T47D (cell line): Measurements from ENCODE around the gene SPAG7.

Experiments
- DNase-seq, 2 experiments: peaks; one replicate each; pipeline versions ENCODE4 v3.0.0 to v3.0.0-alpha.2; 2011 to 2012; ENCODE audit warnings: low read depth in 1 of 2, low spot score in 1 of 2
- JUND ChIP-seq: IDR thresholded peaks from 2 replicates; pipeline ENCODE4 v1.6.1; 2012; ENCODE audit warnings: low read depth
- in situ Hi-C: cut with HindIII; loops from 2 replicates; pipeline ENCODE4 v1.10.0; 2016; ENCODE audit warnings: low sequenced_read_pairs, low pct_unique_long_range_greater_than_20kb

The SPAG7 gene

DNA sequence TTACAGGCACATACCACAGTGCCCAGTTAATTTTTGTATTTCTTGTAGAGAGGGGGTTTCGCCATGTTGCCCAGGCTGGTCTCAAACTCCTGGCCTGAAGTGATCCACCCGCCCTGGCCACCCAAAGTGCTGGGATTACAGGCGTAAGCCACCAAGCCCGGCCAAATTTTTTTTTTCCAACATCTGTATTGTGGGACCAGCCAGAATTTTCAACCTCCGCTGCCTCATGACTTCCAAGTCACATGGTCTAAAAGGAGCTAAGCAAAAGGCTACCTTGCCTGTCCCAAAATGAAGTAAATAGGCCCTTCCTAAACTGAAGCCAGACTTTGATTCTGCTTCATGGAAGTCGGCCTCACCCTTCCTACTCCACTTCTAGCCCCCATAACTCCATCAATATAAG is 4.2 kb upstream of the SPAG7 start:
- TF ChIP-seq JUND = no peak
- in situ Hi-C loops = no loop called here
- DNase-seq = no peak

DNA sequence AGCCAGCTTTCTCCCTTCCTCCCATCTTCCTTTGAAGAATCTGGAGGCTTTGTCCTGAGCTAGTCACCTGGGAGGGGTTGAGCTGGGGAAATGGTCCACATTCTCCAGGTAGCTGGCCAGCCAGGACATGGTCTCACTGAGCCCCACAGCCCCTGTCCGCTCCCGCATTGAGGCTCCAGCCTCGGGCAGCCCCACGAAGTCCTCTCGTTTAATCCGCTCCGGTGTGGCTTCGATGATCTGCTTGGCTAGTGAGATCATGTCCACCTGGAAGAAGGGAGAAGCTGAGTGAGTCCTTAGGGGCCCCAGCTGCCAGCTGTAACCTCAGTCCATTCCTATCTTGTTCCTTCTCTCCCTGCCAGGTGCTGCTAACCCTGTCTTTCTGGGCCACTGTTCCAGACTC is 2.7 kb upstream of the SPAG7 start:
- no peak for TF ChIP-seq JUND
- in situ Hi-C loops = no loop called here
- no peak for DNase-seq

GRCh38 chr17:4969551-4970173 is 2.0 kb upstream of the SPAG7 start:
- TF ChIP-seq JUND = no peak
- DNase-seq = no peak
- in situ Hi-C loops = no loop called here

DNA sequence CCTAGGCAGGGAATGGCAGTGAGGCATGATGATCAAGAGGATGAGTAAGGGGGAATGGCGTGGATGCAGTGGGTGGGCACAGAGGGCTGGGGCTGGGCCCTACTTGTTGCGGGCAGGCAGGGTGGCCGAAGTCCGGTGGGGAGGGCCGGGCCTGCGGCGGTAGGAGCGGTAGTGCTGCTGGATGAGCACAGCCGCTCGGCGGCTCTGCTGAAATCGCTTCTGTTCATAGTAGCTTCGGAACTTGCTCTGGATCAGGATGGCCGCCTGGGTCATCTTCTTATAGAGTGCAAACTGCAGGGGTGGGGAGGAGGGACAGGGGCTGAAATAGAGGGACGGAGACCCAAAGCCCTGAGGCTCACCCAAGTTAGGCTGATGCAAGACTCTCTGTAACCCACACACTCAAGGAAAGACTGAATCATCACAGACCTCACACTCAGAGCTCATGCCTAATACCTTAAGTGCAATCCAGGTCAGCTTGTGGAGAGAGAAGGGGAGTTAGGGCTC is 1.5 kb upstream of the SPAG7 start:
- no peak for TF ChIP-seq JUND
- no peak for DNase-seq
- in situ Hi-C loops = no loop called here

GRCh38 chr17:4968486-4969046 is 949 bp upstream of the SPAG7 start:
- in situ Hi-C loops = no loop called here
- no peak for DNase-seq

GRCh38 chr17:4966844-4967538 is 626 bp downstream of the SPAG7 start:
- TF ChIP-seq JUND = no peak
- DNase-seq = peak; percentile 97 to 99
- in situ Hi-C loops = no loop called here

More at GRCh38 chr17:4968486-4969046, 949 bp upstream of the SPAG7 start:
- no peak for TF ChIP-seq JUND

- DNase-seq = no peak
- TF ChIP-seq JUND = no peak
- in situ Hi-C loops = no loop called here
Measured at GRCh38 chr17:4965311-4965986, 2.2 kb downstream of the SPAG7 start.

DNA sequence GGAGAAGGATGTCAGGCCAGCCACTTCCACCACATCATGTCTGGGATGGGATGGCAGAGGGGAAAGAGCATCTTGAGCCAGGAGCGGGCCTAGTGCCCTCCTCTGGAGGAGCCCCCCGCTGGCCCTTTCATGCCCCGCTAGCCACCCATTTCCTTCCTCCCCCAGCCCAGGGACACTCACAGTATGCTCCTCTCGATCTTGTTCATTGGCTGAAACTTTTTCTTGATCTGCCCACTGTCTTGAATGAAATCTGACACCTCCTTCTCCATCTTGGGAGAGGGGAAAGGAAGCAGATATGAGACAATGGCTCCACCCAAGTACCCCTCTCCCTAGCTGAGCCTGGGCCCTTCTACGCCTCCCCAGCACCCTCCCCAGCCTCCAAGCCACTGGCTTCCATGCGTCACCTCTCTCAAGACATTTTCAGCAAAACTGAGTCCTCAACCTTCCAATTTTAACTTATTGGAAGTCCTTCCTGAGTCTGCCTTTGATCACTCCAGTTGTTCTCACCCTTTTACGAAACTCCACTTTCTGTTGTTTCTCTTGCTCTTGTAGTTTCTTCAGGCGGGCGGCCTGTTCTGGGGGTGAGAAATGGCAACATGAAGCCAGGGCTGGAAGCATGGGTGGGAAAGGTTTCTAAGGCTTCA is 7.2 kb downstream of the SPAG7 start:
- TF ChIP-seq JUND = no peak
- in situ Hi-C loops = no loop called here

DNA sequence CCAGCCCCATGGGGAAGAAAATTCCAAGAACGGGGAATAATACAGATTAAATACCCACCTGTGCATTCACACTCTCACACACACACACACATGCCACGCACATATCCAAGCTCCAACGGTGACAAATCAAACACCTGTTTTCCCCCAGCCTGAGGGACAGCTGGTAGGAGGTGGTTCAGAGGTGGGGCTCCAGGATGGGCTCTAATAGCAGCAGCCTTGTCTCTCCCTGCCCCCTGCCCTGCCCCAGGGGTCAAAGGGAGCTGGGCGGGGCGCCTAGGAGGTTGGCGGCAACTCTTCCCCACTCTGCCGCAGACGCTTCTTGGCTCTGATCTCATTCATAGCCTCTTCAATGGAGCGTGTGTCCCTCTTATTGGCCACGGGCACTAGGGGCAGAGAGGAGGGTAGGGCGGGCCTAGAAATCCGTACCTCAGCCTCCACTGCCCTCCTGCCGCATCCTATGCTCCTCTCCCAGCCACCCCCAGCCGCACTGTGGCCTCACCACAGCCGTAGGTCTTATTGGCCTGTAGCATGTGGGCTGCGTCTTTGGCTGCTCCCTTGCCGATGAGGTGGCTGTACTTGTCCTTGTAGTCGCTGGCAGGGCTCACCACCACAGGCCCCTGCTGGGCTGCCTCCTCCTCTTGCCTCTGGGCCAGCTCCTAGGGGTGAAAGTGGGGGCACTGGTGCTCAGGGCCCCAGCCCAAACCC is 8.2 kb downstream of the SPAG7 start:
- in situ Hi-C loops = no loop called here
- TF ChIP-seq JUND = no peak
- DNase-seq = no peak

More for the DNA sequence above, 7.2 kb downstream of the SPAG7 start:
- no peak for DNase-seq

- in situ Hi-C loops = no loop called here
Measured at GRCh38 chr17:4958102-4958501, 9.5 kb downstream of the SPAG7 start.

GRCh38 chr17:4956493-4957061 is 11.0 kb downstream of the SPAG7 start:
- in situ Hi-C loops = no loop called here
- no peak for TF ChIP-seq JUND
- DNase-seq = no peak

More at GRCh38 chr17:4958102-4958501, 9.5 kb downstream of the SPAG7 start:
- no peak for TF ChIP-seq JUND
- no peak for DNase-seq
